Breast epithelium (tissue), 4 donors: ENCODE results near the gene L3MBTL3. TPM values are rescaled to one million over a fixed set of nuclear protein-coding genes. Genes with fewer than 3 reads are reported as not detected.

Experiments used
- DNase-seq, 2 donors: peaks; one replicate each; pipeline ENCODE4 v3.0.0-alpha.2; 2019; ENCODE audit warnings: low spot score in 2 of 2
- H3K27ac ChIP-seq, 2 donors: fragments of 200-600 bp; sonication (generic) in 1 of 2; one replicate each; pipeline ENCODE4 v1.5.1; 2016 to 2019; ENCODE audit warnings: mild to moderate bottlenecking in 1 of 2
- H3K27me3 ChIP-seq, 2 donors: fragments of 200-600 bp; sonication (generic) in 1 of 2; one replicate each; pipeline versions ENCODE4 v1.5.1 to v1.6.0; 2017 to 2019; ENCODE audit warnings: control low read depth in 1 of 2, mild to moderate bottlenecking in 1 of 2
- H3K36me3 ChIP-seq: fragments of 200-600 bp; one replicate; pipeline ENCODE4 v1.5.1; 2019
- H3K4me1 ChIP-seq, 2 donors: fragments of 200-600 bp; sonication (generic); one replicate each; pipeline ENCODE4 v1.5.1; 2016 to 2019; ENCODE audit warnings: control low read depth in 1 of 2
- H3K4me3 ChIP-seq, 3 donors: fragments of 200-600 bp; sonication (generic); 1 replicate in 2 of 3; 2 replicates in 1 of 3; pipeline ENCODE4 v1.5.1; 2016 to 2019; ENCODE audit warnings: mild to moderate bottlenecking in 3 of 3, moderate library complexity in 2 of 3
- H3K9me3 ChIP-seq, 2 donors: fragments of 200-600 bp; sonication (generic) in 1 of 2; one replicate each; pipeline ENCODE4 v1.5.1; 2016 to 2019; ENCODE audit warnings: control low read depth in 1 of 2
- CTCF ChIP-seq, 3 donors: fragments of 450-650 bp; IDR thresholded peaks; one replicate each; pipeline ENCODE4 v1.5.1; 2016 to 2017; ENCODE audit warnings: antibody characterized with exemption in 3 of 3, mild to moderate bottlenecking in 3 of 3, moderate library complexity in 3 of 3
- POLR2A ChIP-seq: fragments of 450-650 bp; IDR thresholded peaks from one replicate; pipeline ENCODE4 v1.6.1; 2016; ENCODE audit warnings: antibody characterized with exemption, mild to moderate bottlenecking, moderate library complexity
- POLR2AphosphoS5 ChIP-seq, 3 donors: sonication (generic); formaldehyde crosslinking; IDR thresholded peaks; one replicate each; pipeline ENCODE4 v1.6.1; 2017; ENCODE audit warnings: antibody characterized with exemption in 3 of 3
- intact Hi-C: fragments of 100-400 bp; cut with DNase I; formaldehyde crosslinking; loops from one replicate; pipeline ENCODE4 v1.15.1; 2023; ENCODE audit warnings: low total_unique reads
- total RNA-seq, 3 donors: library from RNA; depleted of rRNA; stranded (reverse); fragments of >200 nt; gene quantifications; one replicate each; pipeline ENCODE4 v1.1.0, GENCODE V29; 2016

L3MBTL3 gene
- total RNA-seq, 3 donors from 2014 or later: 7.4 to 16.7 (median 9.7) TPM

- intact Hi-C loops: loop anchor here (10.0 kb wide), 1 partner anchor 1382 kb away; no protein-coding TSS in a partner anchor
- H3K4me1 ChIP-seq: no peaks in the 10 kb centered on the region
- H3K4me3 ChIP-seq: no peak overlapping the region
- H3K27me3 ChIP-seq: no peaks in the 10 kb centered on the region
- no peak overlapping the region for H3K27ac ChIP-seq
- DNase-seq: no peak
- no peak for TF ChIP-seq POLR2A
- no peak for TF ChIP-seq POLR2AphosphoS5 (IDR thresholded peaks at IDR 0.05)
- TF ChIP-seq CTCF (IDR thresholded peaks at IDR 0.05): no peak
- H3K9me3 ChIP-seq: no peaks in the 10 kb centered on the region
- no peaks in the 10 kb centered on the region for H3K36me3 ChIP-seq
These were observed 8.5 kb downstream of the L3MBTL3 start for GRCh38 chr6:130026859-130027258.

GRCh38 chr6:130027948-130028347 is 9.6 kb downstream of the L3MBTL3 start:
- no peak overlapping the region for H3K4me3 ChIP-seq
- intact Hi-C loops: loop anchor here (10.0 kb wide), 1 partner anchor 1383 kb away; no protein-coding TSS in a partner anchor

GRCh38 chr6:130029163-130029562 is 10.8 kb downstream of the L3MBTL3 start:
- TF ChIP-seq POLR2A: no peak
- TF ChIP-seq CTCF (IDR thresholded peaks at IDR 0.05): no peak
- no peak for TF ChIP-seq POLR2AphosphoS5 (IDR thresholded peaks at IDR 0.05)

More at GRCh38 chr6:130027948-130028347, 9.6 kb downstream of the L3MBTL3 start:
- no peak for TF ChIP-seq POLR2AphosphoS5 (IDR thresholded peaks at IDR 0.05)
- no peak for TF ChIP-seq POLR2A
- no peak for TF ChIP-seq CTCF (IDR thresholded peaks at IDR 0.05)
- Histone ChIP-seq H3K27ac (no peak overlapping the region), H3K9me3 (no peaks in the 10 kb centered on the region), H3K4me1 (no peaks in the 10 kb centered on the region), H3K36me3 (no peaks in the 10 kb centered on the region), H3K27me3 (no peaks in the 10 kb centered on the region)
- no peak for DNase-seq

GRCh38 chr6:130032758-130033340 is 14.5 kb downstream of the L3MBTL3 start:
- Histone ChIP-seq H3K27me3 (no peaks in the 10 kb centered on the region), H3K27ac (no peak overlapping the region), H3K4me3 (no peak overlapping the region), H3K4me1 (no peaks in the 10 kb centered on the region), H3K36me3 (no peaks in the 10 kb centered on the region), H3K9me3 (no peaks in the 10 kb centered on the region)
- intact Hi-C loops: no loop called here
- DNase-seq: no peak
- no peak for TF ChIP-seq POLR2A
- TF ChIP-seq CTCF (IDR thresholded peaks at IDR 0.05): no peak
- TF ChIP-seq POLR2AphosphoS5 (IDR thresholded peaks at IDR 0.05): no peak

More at GRCh38 chr6:130029163-130029562, 10.8 kb downstream of the L3MBTL3 start:
- no peak for DNase-seq
- Histone ChIP-seq H3K4me1 (no peaks in the 10 kb centered on the region), H3K4me3 (no peak overlapping the region), H3K36me3 (no peaks in the 10 kb centered on the region), H3K27ac (no peak overlapping the region), H3K9me3 (no peaks in the 10 kb centered on the region), H3K27me3 (no peaks in the 10 kb centered on the region)
- intact Hi-C loops: loop anchor here (10.0 kb wide), 1 partner anchor 1384 kb away; no protein-coding TSS in a partner anchor

- H3K36me3 ChIP-seq: no peaks in the 10 kb centered on the region
- intact Hi-C loops: no loop called here
- TF ChIP-seq POLR2A (no peak), CTCF (IDR thresholded peaks at IDR 0.05) (no peak), POLR2AphosphoS5 (IDR thresholded peaks at IDR 0.05) (no peak)
- no peak overlapping the region for H3K27ac ChIP-seq
- H3K9me3 ChIP-seq: no peaks in the 10 kb centered on the region
- DNase-seq: no peak
- no peaks in the 10 kb centered on the region for H3K4me1 ChIP-seq
- no peaks in the 10 kb centered on the region for H3K27me3 ChIP-seq
- no peak overlapping the region for H3K4me3 ChIP-seq
These were observed 15.6 kb downstream of the L3MBTL3 start for GRCh38 chr6:130033949-130034348.
